Stimulated activated CD4-positive, alpha-beta T cell treated with anti-CD3 and anti-CD28 coated beads, Interleukin-4, amount 100 ng/mL, for 48 hours (primary cell): ENCODE measurements around the gene ARMC3.
"Not testable (repeated sequence)": the region's sequence is repeated elsewhere in the genome, so short reads cannot be mapped to it uniquely, and the experiment has no call there.

ENCODE experiments used
- DNase-seq, 2 donors: peaks; one replicate each; pipeline ENCODE4 v3.0.0-alpha.2; 2020; ENCODE audit warnings: low read depth in 2 of 2

Gene ARMC3

DNA sequence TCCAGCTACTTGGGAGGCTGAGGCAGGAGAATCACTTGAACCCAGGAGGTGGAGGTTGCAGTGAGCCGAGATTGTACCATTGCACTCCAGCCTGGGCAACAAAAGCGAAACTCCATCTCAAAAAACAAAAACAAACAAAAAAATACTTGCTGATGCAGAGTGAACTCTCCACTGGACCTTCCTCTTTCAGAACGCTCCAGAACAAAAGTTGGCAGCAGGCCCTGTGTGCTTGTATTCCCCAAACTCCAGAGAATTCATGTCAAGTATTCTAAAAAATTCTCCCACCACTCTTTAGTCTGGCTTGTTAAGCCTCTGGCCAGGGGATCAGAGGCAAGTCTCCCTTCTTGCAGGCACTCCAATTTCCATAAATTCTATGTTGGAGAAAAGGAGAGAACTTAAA is 144.7 kb downstream of the ARMC3 start:
- DNase-seq = not testable (repeated sequence)

- no peak for DNase-seq
Observed at GRCh38 chr10:23073527-23073926, 145.7 kb downstream of the ARMC3 start.

- no peak for DNase-seq
Observed at GRCh38 chr10:23075672-23076071, 147.8 kb downstream of the ARMC3 start.

GRCh38 chr10:23078114-23078513 is 150.3 kb downstream of the ARMC3 start:
- no peak for DNase-seq

DNA sequence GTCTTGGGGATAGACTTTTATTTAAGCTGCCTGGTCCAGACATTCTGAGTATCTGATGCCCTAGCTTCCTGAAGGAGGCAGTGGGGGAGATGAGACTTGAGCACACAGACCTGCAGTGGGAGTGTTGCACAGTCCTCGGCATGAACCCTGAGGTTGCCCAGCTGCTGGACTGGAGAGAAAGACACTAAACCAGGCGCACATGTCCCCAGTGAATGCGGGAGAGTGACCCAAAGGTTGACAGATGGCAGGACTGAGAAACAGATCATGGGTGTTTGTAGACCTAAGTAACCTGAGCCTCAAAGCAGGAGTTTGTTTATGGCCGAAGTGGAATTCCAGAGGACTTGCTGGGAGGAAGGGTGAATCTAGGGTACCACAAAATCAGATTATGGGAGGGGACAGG is 151.8 kb downstream of the ARMC3 start:
- DNase-seq = no peak

- no peak for DNase-seq
Observed at GRCh38 chr10:23080262-23080661, 152.4 kb downstream of the ARMC3 start.

DNA sequence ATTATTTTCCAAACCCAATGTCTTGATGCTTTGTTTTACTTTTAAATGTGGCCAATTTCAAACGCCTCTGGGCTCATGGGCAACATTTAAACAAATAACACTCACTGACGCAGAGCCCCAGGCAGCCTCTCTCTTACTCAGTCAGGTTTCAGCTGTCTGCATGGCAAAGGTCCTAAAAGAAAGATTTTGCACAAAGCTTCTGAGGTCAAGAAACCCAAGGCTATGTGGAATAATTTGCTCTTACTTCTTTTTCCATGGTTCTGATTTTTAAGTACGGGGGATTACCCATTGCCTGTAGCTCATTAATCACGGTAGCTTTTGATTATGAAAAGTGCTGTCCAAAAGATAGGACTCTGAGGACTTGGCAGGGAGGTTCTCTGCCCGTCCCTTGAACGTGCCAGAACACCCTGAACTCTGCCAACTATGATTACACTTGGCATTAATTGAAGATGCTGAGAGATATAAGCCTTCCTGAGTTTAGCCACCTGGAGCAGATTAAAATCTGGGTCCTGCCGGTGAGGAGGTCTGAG is 153.4 kb downstream of the ARMC3 start:
- DNase-seq = no peak

DNA sequence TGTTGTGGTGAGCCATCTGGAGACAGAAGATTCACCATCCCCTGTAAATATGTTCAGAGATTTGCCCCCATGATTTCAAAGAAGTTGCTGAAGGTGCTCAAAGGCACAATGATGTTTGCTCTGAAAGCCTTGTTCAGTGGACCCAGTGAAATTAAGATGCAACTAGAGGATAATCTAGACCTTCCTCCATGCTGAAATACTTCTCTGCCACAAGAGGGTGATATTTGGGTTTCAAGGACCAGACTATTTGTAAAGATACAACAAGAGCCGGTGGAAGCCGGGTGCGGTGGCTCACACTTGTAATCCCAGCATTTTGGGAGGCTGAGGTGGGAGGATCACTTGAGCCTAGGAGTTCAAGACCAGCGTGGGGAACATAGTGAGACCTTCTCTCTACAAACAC is 154.0 kb downstream of the ARMC3 start:
- DNase-seq = no peak
